Fibroblast of the aortic adventitia (primary cell): ENCODE data around the gene KLRC1. TPM values are rescaled to one million over a fixed set of nuclear protein-coding genes. Genes with fewer than 3 reads are reported as not detected.
"Not testable (repeated sequence)": the region's sequence is repeated elsewhere in the genome, so short reads cannot be mapped to it uniquely, and the experiment has no call there.

Experiments used
- DNase-seq: peaks from one replicate; pipeline ENCODE4 v3.0.0-alpha.2; 2010; ENCODE audit warnings: low read depth
- H3K4me3 ChIP-seq: 2 replicates; pipeline ENCODE4 v1.5.1; 2011; ENCODE audit warnings: low read depth, mild to moderate bottlenecking, control low read depth, low read length, moderate library complexity
- CTCF ChIP-seq: IDR thresholded peaks from 2 replicates; pipeline ENCODE4 v1.5.1; 2011; ENCODE audit warnings: mild to moderate bottlenecking, low read length, control low read depth, inconsistent platforms; ENCODE audit not compliant: insufficient read depth
- total RNA-seq: library from RNA; depleted of rRNA; stranded (reverse); fragments of >200 nt; gene quantifications from 2 replicates; pipeline ENCODE4 v1.2.3, GENCODE V29; 2012; ENCODE audit warnings: low replicate concordance

KLRC1 gene
- total RNA-seq, 1 donor = not detected

- no peak overlapping the region for H3K4me3 ChIP-seq
- TF ChIP-seq CTCF = no peak
- DNase-seq = no peak
Observed at GRCh38 chr12:10400829-10401228, 52.3 kb downstream of the KLRC1 start.

- no peak for DNase-seq
- no peak for TF ChIP-seq CTCF
- H3K4me3 ChIP-seq = no peak overlapping the region
Observed at GRCh38 chr12:10398168-10398567, 55.0 kb downstream of the KLRC1 start.

GRCh38 chr12:10397296-10397695, 55.9 kb downstream of the KLRC1 start:
- TF ChIP-seq CTCF = no peak
- H3K4me3 ChIP-seq = no peak overlapping the region
- no peak for DNase-seq

GRCh38 chr12:10396176-10396575, 57.0 kb downstream of the KLRC1 start:
- not testable (repeated sequence) for DNase-seq, H3K4me3 ChIP-seq

Other genes with a start within 250 kb of the KLRC1 start
- 26.3 and 82.4 TPM in 2 replicates for gene GABARAPL1, start 240.5 kb downstream of the KLRC1 start, total RNA-seq
- gene KLRD1, start 145.5 kb downstream of the KLRC1 start, total RNA-seq = 0.16 and 0.45 TPM in 2 replicates
- not detected in 2 replicates for gene KLRK1, start 63.3 kb downstream of the KLRC1 start, total RNA-seq
- gene KLRC4, start 43.6 kb downstream of the KLRC1 start, total RNA-seq = not detected in 2 replicates
- gene KLRC3, start 32.8 kb downstream of the KLRC1 start, total RNA-seq = not detected in 2 replicates
- not detected in 2 replicates for gene KLRC2, start 17.4 kb downstream of the KLRC1 start, total RNA-seq
- 7.1 and 9.2 TPM in 2 replicates for gene EIF2S3B, start 52.5 kb upstream of the KLRC1 start, total RNA-seq
- gene MAGOHB, start 160.2 kb upstream of the KLRC1 start, total RNA-seq = 31.7 and 36.6 TPM in 2 replicates
- 0.27 TPM in 1 of 2 replicates, not detected in the other for gene STYK1, start 220.7 kb upstream of the KLRC1 start, total RNA-seq